K562 (cell line): Measurements from ENCODE around the gene AP2S1. TPM values are rescaled to one million over a fixed set of nuclear protein-coding genes. Genes with fewer than 3 reads are reported as not detected.

Experiments
- CBFB ChIP-seq: sonication (generic); formaldehyde crosslinking; IDR thresholded peaks from 2 replicates; pipeline ENCODE4 v1.4.0; 2020; ENCODE audit warnings: mild to moderate bottlenecking, missing genetic modification reagents
- CEBPZ ChIP-seq: fragments of 150-350 bp; IDR thresholded peaks from 2 replicates; pipeline ENCODE4 v1.6.1; 2014; ENCODE audit warnings: low read depth, mild to moderate bottlenecking, low read length, borderline replicate concordance
- CHAMP1 ChIP-seq: fragments of 450-650 bp; IDR thresholded peaks from 2 replicates; pipeline ENCODE4 v1.6.1; 2016; ENCODE audit warnings: mild to moderate bottlenecking
- CHCHD3 ChIP-seq: fragments of 250-450 bp; sonication (Bioruptor Pico); IDR thresholded peaks from 2 replicates; pipeline ENCODE4 v2.1.2; 2022; ENCODE audit warnings: mild to moderate bottlenecking
- GABPA ChIP-seq: fragments of 200-800 bp; sonication (Bioruptor generic); conservative IDR thresholded peaks from 2 replicates; pipeline ENCODE4 v1.6.1; 2016; ENCODE audit warnings: low read depth, missing genetic modification characterization, missing compliant biosample characterization
- GTF2E2 ChIP-seq: fragments of 200-800 bp; sonication (Bioruptor generic); IDR thresholded peaks from 2 replicates; pipeline ENCODE4 v1.6.1; 2016; ENCODE audit warnings: missing genetic modification characterization, missing compliant biosample characterization
- KDM2B ChIP-seq: fragments of 250-450 bp; sonication (Bioruptor Pico); IDR thresholded peaks from 2 replicates; pipeline ENCODE4 v1.8.0; 2021; ENCODE audit warnings: mild to moderate bottlenecking, moderate library complexity
- MAFF ChIP-seq: IDR thresholded peaks from 2 replicates; pipeline ENCODE4 v1.6.1; 2012; ENCODE audit warnings: low read length, improper control_type of control experiment
- MAZ ChIP-seq, 2 experiments: fragments of 450-650 bp in 1 of 2; sonication (generic) in 1 of 2; formaldehyde crosslinking; IDR thresholded peaks in 1 of 2; conservative IDR thresholded peaks in 1 of 2; 2 replicates each; pipeline versions ENCODE4 v1.4.0 to v1.5.0; 2020; ENCODE audit warnings: mild to moderate bottlenecking in 1 of 2, missing genetic modification reagents in 1 of 2
- MBD1 ChIP-seq: fragments of 250-450 bp; sonication (Bioruptor Pico); IDR thresholded peaks from 2 replicates; pipeline ENCODE4 v1.8.0; 2022; ENCODE audit warnings: inconsistent platforms
- NR0B1 ChIP-seq: fragments of 450-650 bp; IDR thresholded peaks from one replicate; pipeline ENCODE4 v1.6.1; 2018; ENCODE audit warnings: mild to moderate bottlenecking, moderate library complexity; ENCODE audit not compliant: partially characterized antibody
- SAP30 ChIP-seq: fragments of 200-600 bp; sonication (generic); IDR thresholded peaks from 2 replicates; pipeline ENCODE4 v1.6.1; 2012; ENCODE audit warnings: borderline replicate concordance, low read depth, mild to moderate bottlenecking, moderate library complexity, low read length, control low read depth, inconsistent platforms; ENCODE audit not compliant: insufficient read depth, poor library complexity, severe bottlenecking
- SREBF2 ChIP-seq: sonication (generic); formaldehyde crosslinking; IDR thresholded peaks from 2 replicates; pipeline ENCODE4 v1.4.0; 2020; ENCODE audit warnings: mild to moderate bottlenecking, missing genetic modification reagents
- VEZF1 ChIP-seq: fragments of 200-800 bp; sonication (Bioruptor generic); IDR thresholded peaks from 2 replicates; pipeline ENCODE4 v1.6.1; 2017; ENCODE audit warnings: missing genetic modification characterization, missing compliant biosample characterization
- ZFPM2 ChIP-seq: fragments of 250-450 bp; sonication (Bioruptor Pico); IDR thresholded peaks from 2 replicates; pipeline ENCODE4 v1.5.1; 2022; ENCODE audit warnings: mild to moderate bottlenecking
- polyA plus RNA-seq, 8 experiments: library from polyadenylated mRNA; depleted of rRNA in 4 of 8; stranded (reverse) in 5 of 8; unstranded in 3 of 8; fragments of >200 nt; fragmentation: Nextera tagmentation in 2 of 8; fragmentation: Illumina TruSeq in 1 of 8; extraction: Ambion mirVana in 2 of 8; extraction: Trizol in 1 of 8; gene quantifications; 2 replicates each; pipeline versions ENCODE4 v1.2.1 to v1.2.3, GENCODE V29; 2011 to 2014; ENCODE audit warnings: inconsistent platforms in 1 of 8, missing spikeins in 1 of 8
- total RNA-seq, 7 experiments: library from RNA; depleted of rRNA in 6 of 7; stranded (reverse); fragments of >200 nt in 6 of 7; fragmentation: Illumina TruSeq in 2 of 7; extraction: Trizol in 2 of 7; gene quantifications; 2 replicates each; pipeline versions ENCODE4 v1.2.1 to v1.2.3, GENCODE V29; 2011 to 2021; ENCODE audit warnings: low replicate concordance in 1 of 7

AP2S1 gene
- total and polyA plus RNA-seq, 9 of the 15 experiments (the other 6 are each of a cell fraction or from before 2014, with no cell fraction given): 32.4 to 294 (median 136) TPM

- TF ChIP-seq NR0B1: no peak
- no peak for TF ChIP-seq CBFB (CRISPR knock-in tag)
- no peak for TF ChIP-seq CHAMP1
- no peak for TF ChIP-seq KDM2B (CRISPR knock-in tag)
- peak; percentile 7 to 29; a peak in 2 of 4 replicates for TF ChIP-seq MAZ (CRISPR knock-in tag; conservative IDR thresholded peaks at IDR 0.05 in 1 of 2, IDR thresholded peaks at IDR 0.05 in 1 of 2)
- TF ChIP-seq MBD1 (CRISPR knock-in tag): no peak
- TF ChIP-seq CHCHD3 (CRISPR knock-in tag): no peak
- no peak for TF ChIP-seq ZFPM2 (CRISPR knock-in tag)
- TF ChIP-seq SREBF2: no peak
- TF ChIP-seq SAP30: no peak
- TF ChIP-seq CEBPZ: no peak
- no peak for TF ChIP-seq GTF2E2 (tag)
- no peak for TF ChIP-seq MAFF
- peak; percentile 93 for TF ChIP-seq VEZF1 (CRISPR knock-in tag)
- no peak for TF ChIP-seq GABPA (tag)
Measured at GRCh38 chr19:46860846-46861690, 10.4 kb upstream of the AP2S1 start, which contains the start of gene ARHGAP35 (continued).
